ENCODE results near the gene LARP4B.

Gene LARP4B

GRCh38 chr10:958106-958505, 26.6 kb upstream of the LARP4B start:
- Histone ChIP-seq H3K4me1 (ENCODE audit: control insufficient read depth, insufficient read depth, low read length) (no peaks in the 10 kb centered on the region), H3K4me3 (ENCODE audit: low read depth, low read length) (no peak overlapping the region), H3K27ac (ENCODE audit: extremely low read depth, low read depth, low read length) (no peak overlapping the region), H3K36me3 (ENCODE audit: control insufficient read depth in 2 of 2, insufficient read depth in 1 of 2, low read length in 2 of 2) (no peaks in the 10 kb centered on the region), H3K9me3 (ENCODE audit: control insufficient read depth, insufficient read depth, low read depth, low read length) (no peaks in the 10 kb centered on the region)
- POLR2A ChIA-PET, result no interaction called here
- TF ChIP-seq ZNF658 (tag by site-specific recombination; IDR thresholded peaks at IDR 0.05) (no peak), ZNF624 (tag by site-specific recombination; IDR thresholded peaks at IDR 0.05) (no peak), ZBTB26 (tag by site-specific recombination; optimal IDR thresholded peaks at IDR 0.05) (no peak), ZBTB7A (tag by site-specific recombination; IDR thresholded peaks at IDR 0.05; ENCODE audit: low read depth) (no peak), SCRT1 (tag by site-specific recombination; IDR thresholded peaks at IDR 0.05; ENCODE audit: borderline replicate concordance) (no peak), GFI1B (tag by site-specific recombination; IDR thresholded peaks at IDR 0.05) (no peak), TCF7L2 (IDR thresholded peaks at IDR 0.05; ENCODE audit: borderline replicate concordance, low read depth, low read length) (no peak), ZNF664 (tag by site-specific recombination; IDR thresholded peaks at IDR 0.05) (no peak), FEZF1 (tag by site-specific recombination; IDR thresholded peaks at IDR 0.05) (no peak), ZBTB44 (tag by site-specific recombination; IDR thresholded peaks at IDR 0.05) (no peak), ZNF140 (tag by site-specific recombination; IDR thresholded peaks at IDR 0.05) (no peak), KLF16 (tag by site-specific recombination; IDR thresholded peaks at IDR 0.05) (no peak), ZNF266 (tag by site-specific recombination; IDR thresholded peaks at IDR 0.05; ENCODE audit: low read depth) (no peak), ZNF514 (tag by site-specific recombination; IDR thresholded peaks at IDR 0.05) (no peak), ZNF768 (tag by site-specific recombination; IDR thresholded peaks at IDR 0.05) (no peak), ZNF777 (tag by site-specific recombination; IDR thresholded peaks at IDR 0.05; ENCODE audit: borderline replicate concordance) (no peak), ZBTB48 (tag by site-specific recombination; IDR thresholded peaks at IDR 0.05) (no peak)
- CTCF ChIA-PET, result no interaction called here

- POLR2A ChIA-PET, result no interaction called here
Observed at GRCh38 chr10:955820-956217, 24.3 kb upstream of the LARP4B start.

GRCh38 chr10:955127-955819, 23.8 kb upstream of the LARP4B start:
- ChIA-PET POLR2A (interaction anchor here (0.5 kb wide), 1 partner anchor 22 kb away, joined by 3 read pairs; no protein-coding TSS in a partner anchor), CTCF (no interaction called here)
- TF ChIP-seq SCRT2 (tag by site-specific recombination; IDR thresholded peaks at IDR 0.05) (peak; percentile 72), ZIC2 (tag by site-specific recombination; IDR thresholded peaks at IDR 0.05) (0 out of 2 replicates have a peak, but pooled peaks have one; percentile 7), ZBTB49 (tag by site-specific recombination; IDR thresholded peaks at IDR 0.05; ENCODE audit: low read depth) (no peak), ZNF138 (tag by site-specific recombination; IDR thresholded peaks at IDR 0.05; ENCODE audit: borderline replicate concordance) (no peak), GLIS1 (tag by site-specific recombination; IDR thresholded peaks at IDR 0.05) (no peak), SCRT1 (tag by site-specific recombination; IDR thresholded peaks at IDR 0.05; ENCODE audit: borderline replicate concordance) (peak; percentile 35; the same call in 1 of the 2 replicates), ZNF354C (tag by site-specific recombination; IDR thresholded peaks at IDR 0.05; ENCODE audit: borderline replicate concordance, low read depth) (no peak), ZNF777 (tag by site-specific recombination; IDR thresholded peaks at IDR 0.05; ENCODE audit: borderline replicate concordance) (no peak), ZNF658 (tag by site-specific recombination; IDR thresholded peaks at IDR 0.05) (no peak), ZNF239 (tag by site-specific recombination; IDR thresholded peaks at IDR 0.05) (no peak), PBX3 (CRISPR knock-in tag; IDR thresholded peaks at IDR 0.05) (no peak)

More at GRCh38 chr10:955820-956217, 24.3 kb upstream of the LARP4B start:
- H3K4me1 ChIP-seq (ENCODE audit: control insufficient read depth, insufficient read depth, low read length), result no peaks in the 10 kb centered on the region
- no peaks in the 10 kb centered on the region for H3K36me3 ChIP-seq (ENCODE audit: control insufficient read depth in 2 of 2, insufficient read depth in 1 of 2, low read length in 2 of 2)
- TF ChIP-seq ZNF10 (tag by site-specific recombination; IDR thresholded peaks at IDR 0.05) (no peak), ZIC2 (tag by site-specific recombination; IDR thresholded peaks at IDR 0.05) (peak; percentile 9; the same call in 1 of the 2 replicates)
- H3K9me3 ChIP-seq (ENCODE audit: control insufficient read depth, insufficient read depth, low read depth, low read length), result no peaks in the 10 kb centered on the region
- H3K4me3 ChIP-seq (ENCODE audit: low read depth, low read length), result no peak overlapping the region
- CTCF ChIA-PET, result no interaction called here
- H3K27ac ChIP-seq (ENCODE audit: extremely low read depth, low read depth, low read length), result no peak overlapping the region

More at GRCh38 chr10:955127-955819, 23.8 kb upstream of the LARP4B start:
- no peaks in the 10 kb centered on the region for H3K36me3 ChIP-seq (ENCODE audit: control insufficient read depth in 2 of 2, insufficient read depth in 1 of 2, low read length in 2 of 2)
- no peaks in the 10 kb centered on the region for H3K4me1 ChIP-seq (ENCODE audit: control insufficient read depth, insufficient read depth, low read length)
- H3K27ac ChIP-seq (ENCODE audit: extremely low read depth, low read depth, low read length), result no peak overlapping the region
- no peak overlapping the region for H3K4me3 ChIP-seq (ENCODE audit: low read depth, low read length)
- H3K9me3 ChIP-seq (ENCODE audit: control insufficient read depth, insufficient read depth, low read depth, low read length), result no peaks in the 10 kb centered on the region
